SK-N-SH (cell line): ENCODE results near the gene KNTC1. TPM values are rescaled to one million over a fixed set of nuclear protein-coding genes. Genes with fewer than 3 reads are reported as not detected.

ENCODE experiments used
- CTCF ChIA-PET: fragments of 300-600, 350-600 bp; formaldehyde crosslinking; extraction: SDS; loops from one replicate; lab custom pipeline; 2021; lab: Yijun Ruan, JAX
- POLR2A ChIA-PET: fragments of 350-600 bp; sonication (Branson Sonifier 250); formaldehyde crosslinking; extraction: SDS; loops from one replicate; lab custom pipeline; 2020; ENCODE audit warnings: antibody characterized with exemption, inconsistent platforms; lab: Yijun Ruan, JAX
- DNase-seq: peaks from one replicate; pipeline ENCODE4 v3.0.0; 2012
- H2AFZ ChIP-seq: fragments of 200-600 bp; sonication (generic); 2 replicates; pipeline ENCODE4 v1.8.1; 2016; ENCODE audit warnings: antibody characterized with exemption, mild to moderate bottlenecking, low read depth
- H3F3A ChIP-seq: fragments of 200-600 bp; sonication (generic); replicated peaks from 2 replicates; pipeline ENCODE3; 2016; ENCODE audit warnings: antibody characterized with exemption, mild to moderate bottlenecking; ENCODE audit not compliant: insufficient read depth
- H3K27ac ChIP-seq, 2 experiments: fragments of 200-500 bp in 1 of 2; fragments of 200-600 bp in 1 of 2; sonication (Bioruptor generic) in 1 of 2; sonication (generic), shearing (Covaris generic) in 1 of 2; 2 replicates each; pipeline versions ENCODE4 v1.5.1 to v1.6.1; 2014 to 2016; ENCODE audit warnings: low read depth in 2 of 2, inconsistent platforms in 1 of 2, low read length in 1 of 2, mild to moderate bottlenecking in 1 of 2, mixed read lengths in 1 of 2
- H3K27me3 ChIP-seq: fragments of 200-600 bp; sonication (generic), shearing (Covaris generic); 2 replicates; pipeline ENCODE4 v1.6.1; 2016; ENCODE audit warnings: mixed run types; ENCODE audit not compliant: insufficient read depth
- H3K36me3 ChIP-seq, 2 experiments: fragments of 200-500 bp in 1 of 2; fragments of 200-600 bp in 1 of 2; sonication (Bioruptor generic) in 1 of 2; sonication (generic) in 1 of 2; replicated peaks in 1 of 2; 2 replicates each; pipeline versions ENCODE3 to v1.5.1; 2014 to 2016; ENCODE audit warnings: low read length in 1 of 2, mild to moderate bottlenecking in 1 of 2; ENCODE audit not compliant: insufficient read depth in 2 of 2, control insufficient read depth in 1 of 2
- H3K4me1 ChIP-seq, 2 experiments: fragments of 200-500 bp in 1 of 2; fragments of 200-600 bp in 1 of 2; sonication (Bioruptor generic) in 1 of 2; sonication (generic), shearing (Covaris generic) in 1 of 2; 2 replicates each; pipeline versions ENCODE4 v1.5.1 to v1.6.1; 2014 to 2016; ENCODE audit warnings: low read depth in 1 of 2, low read length in 1 of 2, mixed run types in 1 of 2; ENCODE audit not compliant: insufficient read depth in 2 of 2, control insufficient read depth in 1 of 2
- H3K4me2 ChIP-seq: fragments of 200-600 bp; sonication (generic), shearing (Covaris generic); 2 replicates; pipeline ENCODE4 v1.6.1; 2017; ENCODE audit warnings: mixed run types
- H3K4me3 ChIP-seq, 2 experiments: fragments of 200-500 bp in 1 of 2; fragments of 200-600 bp in 1 of 2; sonication (Bioruptor generic) in 1 of 2; sonication (generic), shearing (Covaris generic) in 1 of 2; 2 replicates each; pipeline versions ENCODE4 v1.5.1 to v1.8.1; 2014 to 2016; ENCODE audit warnings: low read depth in 2 of 2, inconsistent platforms in 1 of 2, low read length in 1 of 2, mild to moderate bottlenecking in 1 of 2, mixed read lengths in 1 of 2, moderate library complexity in 1 of 2
- H3K79me2 ChIP-seq: fragments of 200-600 bp; sonication (generic); 2 replicates; pipeline ENCODE4 v1.8.1; 2017; ENCODE audit warnings: mild to moderate bottlenecking; ENCODE audit not compliant: insufficient read depth
- H3K9ac ChIP-seq: fragments of 200-600 bp; sonication (generic); 2 replicates; pipeline ENCODE4 v1.6.1; 2017; ENCODE audit warnings: mixed run types
- H3K9me2 ChIP-seq: fragments of 200-600 bp; sonication (generic); 2 replicates; pipeline ENCODE4 v1.6.1; 2017; ENCODE audit warnings: mixed run types
- H3K9me3 ChIP-seq: fragments of 200-600 bp; sonication (generic); 2 replicates; pipeline ENCODE4 v1.6.1; 2017; ENCODE audit warnings: mixed run types, mild to moderate bottlenecking, moderate library complexity
- H4K20me1 ChIP-seq: fragments of 200-600 bp; sonication (generic); 2 replicates; pipeline ENCODE4 v1.6.1; 2017; ENCODE audit warnings: mild to moderate bottlenecking, mixed run types; ENCODE audit not compliant: insufficient read depth
- CTCF ChIP-seq: fragments of 200-600 bp; sonication (generic); IDR thresholded peaks from 2 replicates; pipeline ENCODE4 v1.6.1; 2017; ENCODE audit warnings: antibody characterized with exemption, mild to moderate bottlenecking, moderate library complexity
- FOXJ3 ChIP-seq: sonication (generic); formaldehyde crosslinking; IDR thresholded peaks from 2 replicates; pipeline ENCODE4 v1.5.1; 2020; ENCODE audit warnings: mild to moderate bottlenecking, missing genetic modification reagents
- JUND ChIP-seq: IDR thresholded peaks from 2 replicates; pipeline ENCODE4 v1.4.0; 2012
- MAX ChIP-seq: IDR thresholded peaks from 2 replicates; pipeline ENCODE4 v1.4.0; 2012; ENCODE audit warnings: low read depth
- MEF2A ChIP-seq: IDR thresholded peaks from 2 replicates; pipeline ENCODE4 v1.4.0; 2012; ENCODE audit warnings: low read depth, borderline replicate concordance
- NFIC ChIP-seq: IDR thresholded peaks from 2 replicates; pipeline ENCODE4 v1.4.0; 2012; ENCODE audit warnings: borderline replicate concordance
- NRF1 ChIP-seq: IDR thresholded peaks from 2 replicates; pipeline ENCODE4 v1.6.1; 2012; ENCODE audit warnings: low read depth, mild to moderate bottlenecking, low read length
- PBX3 ChIP-seq: IDR thresholded peaks from 2 replicates; pipeline ENCODE4; 2012
- POLR2AphosphoS5 ChIP-seq: IDR thresholded peaks from 2 replicates; pipeline ENCODE4 v1.6.1; 2012; ENCODE audit warnings: low read depth, low read length
- REST ChIP-seq: IDR thresholded peaks from 2 replicates; pipeline ENCODE4 v1.6.1; 2012; ENCODE audit warnings: mild to moderate bottlenecking, low read depth, low read length, moderate library complexity
- RXRA ChIP-seq: IDR thresholded peaks from 2 replicates; pipeline ENCODE4 v1.4.0; 2012; ENCODE audit warnings: low read depth, mild to moderate bottlenecking, borderline replicate concordance
- SMC3 ChIP-seq: IDR thresholded peaks from 2 replicates; pipeline ENCODE4 v1.6.1; 2012; ENCODE audit warnings: low read depth, low read length, improper control_type of control experiment
- TAF1 ChIP-seq: IDR thresholded peaks from 2 replicates; pipeline ENCODE4 v1.6.1; 2012; ENCODE audit warnings: low read depth, mild to moderate bottlenecking, low read length, moderate library complexity, borderline replicate concordance
- WGBS: methylation state at CpG from one replicate; pipeline ENCODE4 v1.1.6; 2017; ENCODE audit warnings: low lambda C conversion rate; 5-methylcytosine and 5-hydroxymethylcytosine counted together
- polyA plus RNA-seq, 3 experiments: library from polyadenylated mRNA; depleted of rRNA; stranded (reverse); fragments of >200 nt; gene quantifications; 2 replicates each; pipeline ENCODE4 v1.2.3, GENCODE V29; 2012

KNTC1 gene
- polyA plus RNA-seq, 1 of the 3 experiments (the other 2 are of a cell fraction): 13.2 TPM

- no peak for TF ChIP-seq REST
- no peak for TF ChIP-seq POLR2AphosphoS5
- TF ChIP-seq FOXJ3: no peak
- no peak for TF ChIP-seq MEF2A
- TF ChIP-seq SMC3: no peak
- no peak for TF ChIP-seq RXRA
- TF ChIP-seq JUND: no peak
Observed at GRCh38 chr12:122503783-122504590, 23.1 kb upstream of the KNTC1 start (continued).

- Histone ChIP-seq H3K36me3 (peaks cover 57 to 74% of the 10 kb centered on the region in 2 experiments), H3K9me2 (no peaks in the 10 kb centered on the region), H3K4me1 (0 out of 4 replicates have a peak, but pooled peaks cover 0 to 3% of the 10 kb centered on the region in 2 experiments), H3K27ac (no peak overlapping the region), H3K4me2 (no peak overlapping the region), H3K4me3 (no peak overlapping the region), H4K20me1 (peaks cover 14% of the 10 kb centered on the region; the same call in 1 of the 2 replicates), H3K9me3 (no peaks in the 10 kb centered on the region)
- DNase-seq: no peak
- ChIA-PET CTCF (interaction anchor here (1.2 kb wide), 1 partner anchor 34 kb away, joined by 3 read pairs; no protein-coding TSS in a partner anchor), POLR2A (no interaction called here)
- WGBS: 88% methylated on average over 11 of the region's 11 CpGs
- TF ChIP-seq NRF1 (no peak), RXRA (no peak), CTCF (no peak), TAF1 (no peak), NFIC (no peak), MAX (no peak), PBX3 (no peak)
- TF ChIP-seq, all 33 proteins: peak for 0
- Histone ChIP-seq H3K27me3 (no peaks in the 10 kb centered on the region), H2AFZ (no peak overlapping the region), H3F3A (peaks cover 91% of the 10 kb centered on the region), H3K79me2 (peaks cover 36% of the 10 kb centered on the region), H3K9ac (no peak overlapping the region)
Observed at GRCh38 chr12:122505419-122506051, 21.5 kb upstream of the KNTC1 start.
